ENCODE data around the gene BIN2.
A peak's percentile ranks its signal among the peaks of the same experiment; 100 is the strongest.

Gene BIN2

DNA sequence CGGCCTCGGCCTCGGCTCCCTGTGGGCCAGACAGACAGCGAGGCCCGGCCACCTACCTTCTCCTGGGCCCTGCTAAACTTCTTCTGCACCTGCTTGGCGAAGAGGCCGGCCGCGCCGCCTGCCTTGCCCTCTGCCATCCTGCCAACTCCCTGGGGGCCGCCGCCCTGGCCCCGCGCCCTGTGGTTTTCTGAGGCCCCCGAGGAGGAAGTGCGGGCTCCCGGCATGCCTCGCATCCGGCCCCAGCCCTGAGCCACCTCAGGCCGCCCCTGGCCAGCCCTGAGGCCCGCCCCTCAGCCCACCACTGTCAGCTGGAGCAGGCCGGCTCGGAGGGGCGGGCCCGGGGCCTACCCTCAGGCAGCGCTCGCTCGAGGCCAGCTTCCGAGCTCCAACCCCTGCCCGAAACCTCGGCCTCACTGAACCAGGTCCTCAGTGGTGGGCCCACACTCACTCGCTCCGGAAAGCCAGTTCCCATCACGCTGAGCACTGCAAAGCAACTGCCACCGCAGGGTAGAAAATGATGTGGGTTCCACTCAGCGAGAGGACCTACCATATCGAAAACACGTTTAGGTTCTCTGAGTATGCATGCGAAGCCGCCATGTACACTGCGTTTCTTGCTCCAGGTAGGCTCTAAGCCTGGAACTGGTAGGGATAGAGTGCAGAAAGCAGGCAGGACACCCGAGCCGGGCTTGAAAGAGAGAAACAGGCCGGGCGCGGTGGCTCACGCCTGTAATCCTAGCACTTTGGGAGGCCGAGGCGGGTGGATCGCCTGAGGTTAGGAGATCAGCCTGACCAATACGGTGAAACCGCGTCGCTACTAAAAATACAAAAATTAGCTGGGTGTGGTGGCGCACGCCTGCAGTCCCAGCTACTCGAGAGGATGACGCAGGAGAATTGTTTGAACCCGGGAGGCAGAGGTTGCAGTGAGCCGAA, at the start of gene BIN2:
TSS of gene BIN2 (minus strand) at position 209 of the 930 bp plus-strand sequence. CDS start at position 137, 72 bp downstream.
- H3K36me3 ChIP-seq (ENCODE audit: control insufficient read depth, insufficient read depth, low read length): no peaks in the 10 kb centered on the region
- no peaks in the 10 kb centered on the region for H3K9me3 ChIP-seq (ENCODE audit: control insufficient read depth, insufficient read depth, low read depth, low read length)
- no peak within 1 kb of the TSS for H3K27ac ChIP-seq (ENCODE audit: low read depth, low read length)
- no peak within 1 kb of the TSS for H3K9ac ChIP-seq (ENCODE audit: low read length)
- H3K4me1 ChIP-seq (ENCODE audit: control insufficient read depth, insufficient read depth, low read length): peaks cover 34% of the 10 kb centered on the region
- H3K27me3 ChIP-seq (ENCODE audit: control insufficient read depth, insufficient read depth, low read length): no peaks in the 10 kb centered on the region
- no peak within 1 kb of the TSS for H3K4me3 ChIP-seq (ENCODE audit: low read depth, low read length)

GRCh38 chr12:51373187-51373586, 49.2 kb upstream of the BIN2 start:
- Histone ChIP-seq H3K36me3 (ENCODE audit: control insufficient read depth, insufficient read depth, low read length) (peaks cover 42% of the 10 kb centered on the region), H3K4me3 (ENCODE audit: low read depth, low read length) (no peak overlapping the region), H3K4me1 (ENCODE audit: control insufficient read depth, insufficient read depth, low read length) (peaks cover 21% of the 10 kb centered on the region), H3K9ac (ENCODE audit: low read length) (no peak overlapping the region), H3K9me3 (ENCODE audit: control insufficient read depth, insufficient read depth, low read depth, low read length) (no peaks in the 10 kb centered on the region), H3K27ac (ENCODE audit: low read depth, low read length) (no peak overlapping the region), H3K27me3 (ENCODE audit: control insufficient read depth, insufficient read depth, low read length) (no peaks in the 10 kb centered on the region)

GRCh38 chr12:51372021-51372420, 48.0 kb upstream of the BIN2 start:
- H3K9me3 ChIP-seq (ENCODE audit: control insufficient read depth, insufficient read depth, low read depth, low read length): no peaks in the 10 kb centered on the region
- no peaks in the 10 kb centered on the region for H3K27me3 ChIP-seq (ENCODE audit: control insufficient read depth, insufficient read depth, low read length)
- H3K27ac ChIP-seq (ENCODE audit: low read depth, low read length): peak overlapping the region; percentile 84
- H3K9ac ChIP-seq (ENCODE audit: low read length): peak overlapping the region; percentile 65
- H3K36me3 ChIP-seq (ENCODE audit: control insufficient read depth, insufficient read depth, low read length): peaks cover 35% of the 10 kb centered on the region
- H3K4me1 ChIP-seq (ENCODE audit: control insufficient read depth, insufficient read depth, low read length): peaks cover 21% of the 10 kb centered on the region
- H3K4me3 ChIP-seq (ENCODE audit: low read depth, low read length): no peak overlapping the region

- peak overlapping the region; percentile 84 for H3K27ac ChIP-seq (ENCODE audit: low read depth, low read length)
- H3K36me3 ChIP-seq (ENCODE audit: control insufficient read depth, insufficient read depth, low read length): peaks cover 29% of the 10 kb centered on the region
- H3K4me3 ChIP-seq (ENCODE audit: low read depth, low read length): 0 out of 2 replicates have a peak overlapping the region, but pooled peaks have one; percentile 7
- peaks cover 21% of the 10 kb centered on the region for H3K4me1 ChIP-seq (ENCODE audit: control insufficient read depth, insufficient read depth, low read length)
- H3K27me3 ChIP-seq (ENCODE audit: control insufficient read depth, insufficient read depth, low read length): no peaks in the 10 kb centered on the region
- H3K9ac ChIP-seq (ENCODE audit: low read length): peak overlapping the region; percentile 65
- no peaks in the 10 kb centered on the region for H3K9me3 ChIP-seq (ENCODE audit: control insufficient read depth, insufficient read depth, low read depth, low read length)
Observed at GRCh38 chr12:51371295-51371953, 47.5 kb upstream of the BIN2 start.

GRCh38 chr12:51370667-51371066, 46.7 kb upstream of the BIN2 start:
- Histone ChIP-seq H3K27me3 (ENCODE audit: control insufficient read depth, insufficient read depth, low read length) (no peaks in the 10 kb centered on the region), H3K36me3 (ENCODE audit: control insufficient read depth, insufficient read depth, low read length) (peaks cover 30% of the 10 kb centered on the region), H3K4me3 (ENCODE audit: low read depth, low read length) (no peak overlapping the region), H3K9me3 (ENCODE audit: control insufficient read depth, insufficient read depth, low read depth, low read length) (no peaks in the 10 kb centered on the region), H3K4me1 (ENCODE audit: control insufficient read depth, insufficient read depth, low read length) (peaks cover 21% of the 10 kb centered on the region), H3K27ac (ENCODE audit: low read depth, low read length) (no peak overlapping the region; the same call in 1 of the 2 replicates), H3K9ac (ENCODE audit: low read length) (no peak overlapping the region)

GRCh38 chr12:51369581-51369980, 45.6 kb upstream of the BIN2 start:
- peaks cover 23% of the 10 kb centered on the region for H3K36me3 ChIP-seq (ENCODE audit: control insufficient read depth, insufficient read depth, low read length)
- H3K27me3 ChIP-seq (ENCODE audit: control insufficient read depth, insufficient read depth, low read length): no peaks in the 10 kb centered on the region
- H3K4me3 ChIP-seq (ENCODE audit: low read depth, low read length): no peak overlapping the region
- peaks cover 21% of the 10 kb centered on the region for H3K4me1 ChIP-seq (ENCODE audit: control insufficient read depth, insufficient read depth, low read length)
- H3K27ac ChIP-seq (ENCODE audit: low read depth, low read length): no peak overlapping the region
- H3K9ac ChIP-seq (ENCODE audit: low read length): no peak overlapping the region
- H3K9me3 ChIP-seq (ENCODE audit: control insufficient read depth, insufficient read depth, low read depth, low read length): no peaks in the 10 kb centered on the region

GRCh38 chr12:51368640-51369517, 44.9 kb upstream of the BIN2 start:
- H3K9me3 ChIP-seq (ENCODE audit: control insufficient read depth, insufficient read depth, low read depth, low read length): no peaks in the 10 kb centered on the region
- no peaks in the 10 kb centered on the region for H3K27me3 ChIP-seq (ENCODE audit: control insufficient read depth, insufficient read depth, low read length)
- peaks cover 21% of the 10 kb centered on the region for H3K4me1 ChIP-seq (ENCODE audit: control insufficient read depth, insufficient read depth, low read length)
- H3K36me3 ChIP-seq (ENCODE audit: control insufficient read depth, insufficient read depth, low read length): peaks cover 27% of the 10 kb centered on the region
- no peak overlapping the region for H3K9ac ChIP-seq (ENCODE audit: low read length)
- no peak overlapping the region for H3K27ac ChIP-seq (ENCODE audit: low read depth, low read length)
- no peak overlapping the region for H3K4me3 ChIP-seq (ENCODE audit: low read depth, low read length)

DNA sequence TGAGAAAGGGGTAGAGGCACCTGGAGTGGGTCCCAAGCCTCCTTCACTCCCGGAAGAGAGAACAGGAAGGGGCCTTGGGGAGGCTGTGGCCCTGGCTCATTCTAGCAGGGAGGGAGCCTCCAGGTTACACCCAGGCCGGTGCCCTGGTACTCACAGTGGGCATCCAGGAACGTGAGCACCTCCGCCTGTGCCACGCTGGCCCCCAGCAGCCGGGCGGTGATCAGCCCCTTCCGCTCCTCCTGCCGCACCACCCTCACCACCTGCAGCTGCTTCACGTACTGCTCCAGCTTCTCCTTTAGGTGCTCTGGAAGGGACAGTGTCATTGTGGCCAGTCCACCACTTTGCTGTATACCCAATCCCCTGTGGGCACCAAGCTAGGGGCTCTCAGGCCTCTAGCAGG, 41.3 kb upstream of the BIN2 start:
- H3K9ac ChIP-seq (ENCODE audit: low read length): no peak overlapping the region
- H3K27me3 ChIP-seq (ENCODE audit: control insufficient read depth, insufficient read depth, low read length): no peaks in the 10 kb centered on the region
- no peaks in the 10 kb centered on the region; the same call in 1 of the 2 replicates for H3K4me1 ChIP-seq (ENCODE audit: control insufficient read depth, insufficient read depth, low read length)
- peaks cover 45% of the 10 kb centered on the region for H3K36me3 ChIP-seq (ENCODE audit: control insufficient read depth, insufficient read depth, low read length)
- H3K4me3 ChIP-seq (ENCODE audit: low read depth, low read length): no peak overlapping the region
- H3K9me3 ChIP-seq (ENCODE audit: control insufficient read depth, insufficient read depth, low read depth, low read length): no peaks in the 10 kb centered on the region
- H3K27ac ChIP-seq (ENCODE audit: low read depth, low read length): no peak overlapping the region

GRCh38 chr12:51364001-51364400, 40.0 kb upstream of the BIN2 start:
- Histone ChIP-seq H3K9me3 (ENCODE audit: control insufficient read depth, insufficient read depth, low read depth, low read length) (no peaks in the 10 kb centered on the region), H3K36me3 (ENCODE audit: control insufficient read depth, insufficient read depth, low read length) (peaks cover 54% of the 10 kb centered on the region), H3K27me3 (ENCODE audit: control insufficient read depth, insufficient read depth, low read length) (no peaks in the 10 kb centered on the region), H3K4me3 (ENCODE audit: low read depth, low read length) (no peak overlapping the region), H3K27ac (ENCODE audit: low read depth, low read length) (no peak overlapping the region), H3K9ac (ENCODE audit: low read length) (no peak overlapping the region), H3K4me1 (ENCODE audit: control insufficient read depth, insufficient read depth, low read length) (no peaks in the 10 kb centered on the region; the same call in 1 of the 2 replicates)

GRCh38 chr12:51362747-51363342, 38.9 kb upstream of the BIN2 start:
- Histone ChIP-seq H3K9me3 (ENCODE audit: control insufficient read depth, insufficient read depth, low read depth, low read length) (no peaks in the 10 kb centered on the region), H3K27ac (ENCODE audit: low read depth, low read length) (no peak overlapping the region), H3K4me3 (ENCODE audit: low read depth, low read length) (no peak overlapping the region), H3K4me1 (ENCODE audit: control insufficient read depth, insufficient read depth, low read length) (no peaks in the 10 kb centered on the region), H3K9ac (ENCODE audit: low read length) (no peak overlapping the region), H3K27me3 (ENCODE audit: control insufficient read depth, insufficient read depth, low read length) (no peaks in the 10 kb centered on the region), H3K36me3 (ENCODE audit: control insufficient read depth, insufficient read depth, low read length) (peaks cover 57% of the 10 kb centered on the region)
